DOHH2 (cell line): ENCODE measurements around the gene MRPL43.

Experiments used
- H3F3A ChIP-seq: fragments of 200-600 bp; sonication (generic), shearing (Covaris generic); 2 replicates; pipeline ENCODE4 v1.6.0; 2016; ENCODE audit warnings: antibody characterized with exemption, mild to moderate bottlenecking; ENCODE audit not compliant: control insufficient read depth, insufficient read depth
- H3K27ac ChIP-seq: fragments of 200-600 bp; sonication (generic); 2 replicates; pipeline ENCODE4 v1.5.1; 2014; ENCODE audit warnings: low read depth, mild to moderate bottlenecking, low read length, moderate library complexity
- H3K27me3 ChIP-seq: fragments of 200-600 bp; sonication (generic); 2 replicates; pipeline ENCODE4 v1.6.1; 2014; ENCODE audit warnings: mild to moderate bottlenecking, low read length, mixed read lengths; ENCODE audit not compliant: control insufficient read depth
- H3K36me3 ChIP-seq: fragments of 200-600 bp; sonication (generic); 2 replicates; pipeline ENCODE4 v1.6.1; 2014; ENCODE audit warnings: mild to moderate bottlenecking, low read length, moderate library complexity, mixed read lengths; ENCODE audit not compliant: control insufficient read depth
- H3K4me1 ChIP-seq: fragments of 200-600 bp; sonication (generic); 2 replicates; pipeline ENCODE4 v1.6.1; 2014; ENCODE audit warnings: mild to moderate bottlenecking, low read length, mixed read lengths; ENCODE audit not compliant: control insufficient read depth
- H3K4me2 ChIP-seq: fragments of 200-600 bp; sonication (generic); 2 replicates; pipeline ENCODE4 v1.6.0; 2014; ENCODE audit warnings: mild to moderate bottlenecking, low read length, moderate library complexity
- H3K4me3 ChIP-seq: fragments of 200-600 bp; sonication (generic); 2 replicates; pipeline ENCODE4 v1.5.1; 2014; ENCODE audit warnings: mild to moderate bottlenecking, low read length, mixed read lengths
- H3K79me2 ChIP-seq: fragments of 200-600 bp; sonication (generic); 2 replicates; pipeline ENCODE4 v1.6.1; 2014; ENCODE audit warnings: mild to moderate bottlenecking, low read length, mixed read lengths; ENCODE audit not compliant: control insufficient read depth
- H3K9me2 ChIP-seq: fragments of 200-600 bp; sonication (generic); replicated peaks from 2 replicates; pipeline ENCODE4 v1.6.1; 2014; ENCODE audit warnings: mild to moderate bottlenecking, low read length, mixed read lengths; ENCODE audit not compliant: control insufficient read depth
- H3K9me3 ChIP-seq: fragments of 200-600 bp; sonication (generic); 2 replicates; pipeline ENCODE4 v1.6.1; 2014; ENCODE audit warnings: antibody characterized with exemption, low read length, mixed read lengths; ENCODE audit not compliant: control insufficient read depth, insufficient read depth
- H4K20me1 ChIP-seq: fragments of 200-600 bp; sonication (generic); 2 replicates; pipeline ENCODE4 v1.6.0; 2014; ENCODE audit warnings: low read depth, mild to moderate bottlenecking, antibody characterized with exemption, low read length, moderate library complexity; ENCODE audit not compliant: control insufficient read depth, insufficient read depth
- CTCF ChIP-seq: fragments of 200-600 bp; sonication (generic); IDR thresholded peaks from one replicate; pipeline ENCODE4 v1.5.1; 2014; ENCODE audit warnings: antibody characterized with exemption, mild to moderate bottlenecking, low read depth, low read length; ENCODE audit not compliant: poor library complexity, severe bottlenecking
- EZH2phosphoT487 ChIP-seq: fragments of 200-600 bp; sonication (generic); IDR thresholded peaks from 2 replicates; pipeline ENCODE4 v1.6.1; 2017; ENCODE audit warnings: borderline replicate concordance, mild to moderate bottlenecking, antibody characterized with exemption, low read length, moderate library complexity, mixed read lengths

Gene MRPL43

GRCh38 chr10:100986952-100987684 is at the start of gene MRPL43, which contains the start of gene TWNK:
Gene MRPL43 (minus strand): TSS chr10:100987497. CDS start chr10:100987443, 54 bp downstream.
Gene TWNK (plus strand): TSS chr10:100987543. CDS start chr10:100988211, 668 bp downstream.
- H3K36me3 ChIP-seq = peaks cover 40% of the 10 kb centered on the region
- H3K79me2 ChIP-seq = peaks cover 60% of the 10 kb centered on the region

GRCh38 chr10:101036726-101037125 is 49.4 kb upstream of the MRPL43 start:
- no peaks in the 10 kb centered on the region for H3K9me3 ChIP-seq
- no peaks in the 10 kb centered on the region for H3F3A ChIP-seq
- no peak for TF ChIP-seq EZH2phosphoT487
- TF ChIP-seq CTCF = no peak
- H3K9me2 ChIP-seq = no peaks in the 10 kb centered on the region
- peaks cover 40% of the 10 kb centered on the region for H3K27me3 ChIP-seq
- peaks cover 13% of the 10 kb centered on the region for H3K4me1 ChIP-seq
- H3K79me2 ChIP-seq = no peaks in the 10 kb centered on the region
- H4K20me1 ChIP-seq = no peaks in the 10 kb centered on the region
- no peak overlapping the region for H3K4me2 ChIP-seq
- H3K27ac ChIP-seq = no peak overlapping the region
- H3K36me3 ChIP-seq = no peaks in the 10 kb centered on the region
- no peak overlapping the region for H3K4me3 ChIP-seq

More at GRCh38 chr10:100986952-100987684, at the start of gene MRPL43, which contains the start of gene TWNK:
- Histone ChIP-seq H3K27me3 (no peaks in the 10 kb centered on the region), H3K4me2 (peak within 1 kb of the TSS; percentile 84), H3K4me1 (peaks cover 28% of the 10 kb centered on the region), H3K9me2 (no peaks in the 10 kb centered on the region), H4K20me1 (peaks cover 6% of the 10 kb centered on the region; the same call in 1 of the 2 replicates), H3K9me3 (no peaks in the 10 kb centered on the region), H3K27ac (peak within 1 kb of the TSS; percentile 69), H3K4me3 (peak within 1 kb of the TSS; percentile 82), H3F3A (no peaks in the 10 kb centered on the region)
- TF ChIP-seq EZH2phosphoT487 (no peak), CTCF (no peak)

- Histone ChIP-seq H3K4me1 (peaks cover 19% of the 10 kb centered on the region), H4K20me1 (no peaks in the 10 kb centered on the region), H3K4me2 (no peak overlapping the region), H3F3A (no peaks in the 10 kb centered on the region), H3K27ac (no peak overlapping the region), H3K79me2 (no peaks in the 10 kb centered on the region), H3K9me2 (no peaks in the 10 kb centered on the region), H3K36me3 (no peaks in the 10 kb centered on the region), H3K9me3 (no peaks in the 10 kb centered on the region), H3K27me3 (peaks cover 46% of the 10 kb centered on the region), H3K4me3 (no peak overlapping the region)
- TF ChIP-seq CTCF (no peak), EZH2phosphoT487 (no peak)
Measured at GRCh38 chr10:101035916-101036702, 48.8 kb upstream of the MRPL43 start.
